HG03196 (cell line): Measurements from ENCODE around the gene POC1B.

Source experiments
- ATAC-seq: cut with Tn5 transposase; IDR thresholded peaks from one replicate; pipeline ENCODE4 v1.9.1; 2021; ENCODE audit not compliant: unreplicated experiment

The POC1B gene

DNA sequence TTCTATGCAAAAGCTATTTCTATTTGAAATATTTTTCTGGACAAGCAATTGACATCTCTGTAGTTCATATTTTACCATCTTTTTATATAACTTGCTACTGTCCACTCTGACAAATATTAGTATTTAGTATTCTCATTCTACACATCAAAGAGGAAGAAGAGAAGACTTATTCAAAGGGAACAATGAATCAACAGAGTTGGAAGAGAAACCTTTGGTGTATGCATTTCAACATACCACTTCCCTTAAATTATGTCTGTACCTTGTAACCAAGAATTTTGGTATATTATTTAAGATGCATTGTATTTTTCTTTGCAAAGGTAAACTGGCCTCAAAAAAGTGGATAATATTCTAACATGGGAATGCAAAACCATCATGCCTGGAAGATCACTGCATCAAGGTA is 101.5 kb downstream of the POC1B start:
- ATAC-seq: no peak

- ATAC-seq: no peak
Observed at GRCh38 chr12:89421092-89421835, 104.6 kb downstream of the POC1B start.

GRCh38 chr12:89418228-89418910 is 107.5 kb downstream of the POC1B start:
- no peak for ATAC-seq

DNA sequence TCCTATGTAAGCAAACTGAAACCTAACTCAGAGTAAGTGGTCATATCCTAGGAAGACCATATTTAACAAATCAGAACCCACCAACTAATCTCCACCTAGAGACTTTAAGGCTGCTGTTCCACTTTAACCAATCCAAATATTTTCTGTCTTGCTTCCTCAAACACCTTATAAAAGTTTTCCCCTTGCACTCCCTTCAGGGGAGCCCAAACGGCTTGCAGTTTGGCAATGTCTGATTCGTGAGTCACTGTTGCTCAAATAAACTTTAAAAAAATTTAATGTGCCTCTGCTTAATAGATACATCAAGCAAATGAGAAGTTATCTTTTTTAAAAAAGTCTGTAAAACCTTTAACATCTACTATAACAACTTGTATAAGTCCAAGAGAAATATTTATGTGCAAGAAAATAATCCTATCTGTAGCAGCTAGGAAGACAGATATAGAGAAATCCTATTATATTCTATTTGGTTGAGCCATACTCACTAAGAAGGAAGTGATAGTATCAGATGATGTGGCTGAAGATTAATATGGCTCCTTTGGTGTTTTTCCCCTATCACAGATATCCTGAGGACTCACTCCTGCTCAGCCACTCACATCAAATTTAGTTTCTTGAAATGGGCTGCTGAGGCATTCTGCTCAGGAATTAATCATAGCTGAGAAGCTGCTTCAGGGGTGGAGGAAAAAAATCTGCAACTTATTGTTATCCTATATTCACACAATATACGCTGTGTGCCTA is 108.4 kb downstream of the POC1B start:
- no peak for ATAC-seq

GRCh38 chr12:89416049-89416792 is 109.6 kb downstream of the POC1B start:
- no peak for ATAC-seq

DNA sequence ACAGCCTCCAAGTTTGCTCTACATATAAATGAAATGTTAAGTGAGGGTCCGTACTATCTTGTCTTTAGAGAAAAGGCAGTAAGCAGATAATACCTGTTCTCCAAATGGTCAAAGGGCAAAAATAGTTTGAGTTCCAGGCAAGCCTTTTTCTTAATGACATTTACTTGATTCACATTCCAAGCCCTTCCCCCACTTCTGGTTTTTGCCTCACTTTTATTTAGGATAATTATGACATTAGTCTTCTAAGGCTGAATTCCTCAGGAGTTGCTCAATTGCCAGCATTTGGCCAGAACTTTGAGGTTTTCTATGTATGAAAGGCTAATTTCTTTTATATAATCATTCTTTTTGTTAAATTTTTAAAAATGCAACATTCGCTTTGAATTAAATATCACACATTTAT is 111.0 kb downstream of the POC1B start:
- no peak for ATAC-seq

DNA sequence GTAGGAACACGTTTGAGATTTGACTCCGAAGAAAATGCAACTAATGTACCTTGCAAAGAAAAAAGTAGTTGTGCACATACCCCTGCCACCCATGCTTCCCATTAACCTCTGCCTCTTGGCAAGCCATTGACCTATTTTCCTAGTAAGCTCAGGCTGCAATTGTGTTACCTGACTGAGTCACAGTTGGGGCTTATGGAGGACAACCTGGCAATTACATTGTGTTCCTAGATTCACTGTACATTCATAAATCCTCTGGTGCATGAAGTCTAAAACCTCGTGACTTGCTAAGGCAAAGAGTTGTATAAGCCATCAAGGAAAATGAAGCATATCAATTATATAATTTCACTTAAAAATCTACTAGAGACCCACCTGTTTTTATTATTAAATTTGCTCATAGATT is 111.5 kb downstream of the POC1B start:
- ATAC-seq: no peak

- no peak for ATAC-seq
Observed at GRCh38 chr12:89413234-89413633, 112.6 kb downstream of the POC1B start.

GRCh38 chr12:89412665-89413064 is 113.2 kb downstream of the POC1B start:
- ATAC-seq: no peak

DNA sequence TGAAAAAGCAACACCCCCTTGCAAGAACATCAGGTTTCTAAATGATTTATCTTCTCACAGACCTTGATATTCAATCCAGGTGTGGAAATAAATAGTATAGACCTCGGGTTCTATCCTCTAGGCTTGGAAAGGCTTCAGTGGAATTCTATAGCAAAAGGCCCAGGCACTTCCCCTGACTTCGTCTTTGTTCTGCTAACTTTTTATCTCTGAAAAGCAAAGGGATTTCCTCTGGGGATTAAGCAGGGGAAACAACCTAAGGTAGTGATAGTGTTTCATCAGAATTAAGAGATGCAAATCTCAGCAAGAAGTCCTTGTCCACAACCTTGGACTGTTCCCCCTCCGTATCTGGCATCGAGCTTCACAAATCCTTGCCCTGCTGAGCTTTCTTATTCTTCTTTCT is 114.0 kb downstream of the POC1B start:
- ATAC-seq: no peak

DNA sequence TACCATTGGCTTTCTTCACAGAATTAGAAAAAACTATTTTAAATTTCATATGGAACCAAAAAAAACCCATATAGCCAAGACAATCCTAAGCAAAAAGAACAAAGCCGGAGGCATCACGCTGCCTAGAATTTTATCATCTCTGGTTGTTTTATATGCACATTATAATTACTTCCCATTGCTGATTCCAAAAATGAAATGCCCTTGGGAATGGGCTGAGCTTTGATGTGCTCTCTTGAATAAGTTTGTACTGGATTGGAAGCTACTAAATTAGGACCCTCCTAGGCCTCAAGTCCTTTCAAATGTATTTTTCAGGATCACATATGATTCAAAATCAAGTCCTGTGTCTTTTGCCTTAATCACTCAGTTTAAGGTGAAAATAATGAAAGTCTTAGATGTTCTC is 114.6 kb downstream of the POC1B start:
- no peak for ATAC-seq

GRCh38 chr12:89405626-89406345 is 120.1 kb downstream of the POC1B start:
- ATAC-seq: no peak

DNA sequence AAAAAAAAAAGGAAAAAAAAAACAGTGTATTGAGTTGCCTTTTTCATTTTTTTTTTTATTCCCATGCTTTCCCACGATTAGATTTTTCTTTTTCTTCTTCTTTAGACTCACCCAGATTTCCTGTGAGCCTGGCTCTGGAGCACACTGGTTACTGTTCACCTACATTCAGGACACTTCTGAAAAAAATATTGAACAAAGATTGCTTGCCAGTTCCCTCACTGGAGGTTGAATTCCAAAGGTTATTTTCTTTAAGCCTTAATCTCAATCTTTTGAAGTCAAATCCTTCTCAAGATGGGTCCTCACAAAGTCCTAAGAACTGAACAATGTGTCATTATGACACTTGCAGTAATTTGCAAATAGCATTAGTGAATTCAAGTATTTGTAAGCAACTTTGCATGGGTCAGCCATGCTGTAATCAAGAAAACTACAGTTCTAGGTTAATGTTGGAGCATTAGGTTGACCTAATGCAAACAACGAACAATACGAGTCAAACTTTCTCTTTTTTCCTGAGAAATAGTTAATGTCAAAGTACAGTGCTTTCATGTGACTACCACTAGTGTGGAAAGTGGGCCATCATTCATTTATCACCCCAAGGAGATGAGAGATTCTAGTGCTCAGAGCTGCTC is 124.3 kb downstream of the POC1B start:
- ATAC-seq: no peak

GRCh38 chr12:89400415-89400814 is 125.4 kb downstream of the POC1B start:
- ATAC-seq: no peak

DNA sequence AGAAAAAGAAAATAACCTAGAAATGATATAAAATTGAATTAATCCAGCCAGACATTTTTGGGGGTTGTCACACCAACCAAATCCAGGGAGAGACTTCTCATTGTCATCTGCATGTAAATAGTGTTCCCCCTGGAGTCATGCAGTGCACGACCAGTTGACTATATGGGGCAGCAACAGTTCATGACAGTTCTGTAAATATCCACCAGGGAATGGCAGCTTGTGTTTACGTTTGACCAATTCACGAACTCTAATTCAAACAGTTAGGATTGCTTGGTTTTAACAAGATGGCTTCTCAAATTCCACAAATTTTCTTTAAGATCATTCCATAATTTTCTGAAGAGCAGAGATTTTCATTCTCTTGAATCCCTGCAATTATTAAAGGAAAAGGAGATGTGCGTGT is 130.1 kb downstream of the POC1B start:
- ATAC-seq: no peak

- ATAC-seq: no peak
Observed at GRCh38 chr12:89393551-89394121, 132.2 kb downstream of the POC1B start.

GRCh38 chr12:89392391-89392790 is 133.5 kb downstream of the POC1B start:
- no peak for ATAC-seq

DNA sequence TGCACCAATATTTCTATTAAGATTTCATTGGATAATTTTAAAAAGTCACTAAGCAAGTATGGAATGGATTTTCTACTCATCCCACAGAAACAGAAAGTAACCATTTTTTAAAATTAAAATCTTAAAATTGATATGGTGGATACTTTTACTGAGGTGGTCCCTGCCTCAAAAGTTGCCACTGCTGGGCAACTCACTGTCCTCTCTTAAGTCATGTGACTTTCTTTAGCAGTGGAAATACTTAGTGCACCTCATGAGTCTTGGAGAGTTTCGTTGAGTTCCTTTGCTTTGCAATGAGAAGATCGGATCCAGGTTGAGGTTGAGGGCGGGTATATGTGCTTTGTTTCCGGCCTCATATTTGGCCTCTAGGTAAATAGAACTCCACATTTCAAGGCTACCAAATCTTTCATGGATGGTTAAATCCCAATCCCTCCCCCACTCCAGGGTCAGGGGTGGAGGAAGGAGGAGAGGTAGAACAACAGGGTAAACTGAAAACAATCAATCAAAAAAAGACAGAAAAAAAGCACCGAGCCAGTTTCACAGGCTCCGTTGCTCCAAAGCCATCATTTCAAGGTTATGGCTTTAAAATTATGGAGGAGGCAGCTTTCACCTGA is 134.0 kb downstream of the POC1B start:
- no peak for ATAC-seq
